Esophagus muscularis mucosa (tissue), 4 donors: ENCODE results near the gene HARBI1. TPM values are rescaled to one million over a fixed set of nuclear protein-coding genes. Genes with fewer than 3 reads are reported as not detected.

ENCODE experiments used
- DNase-seq: peaks from one replicate; pipeline ENCODE4 v3.0.0-alpha.2; 2017; ENCODE audit errors: extremely low spot score
- H3K27ac ChIP-seq, 4 donors: fragments of 200-600 bp; sonication (generic); replicated peaks in 1 of 4; 1 replicate in 3 of 4; 2 replicates in 1 of 4; pipeline ENCODE4 v1.5.1; 2016 to 2019; ENCODE audit warnings: mild to moderate bottlenecking in 1 of 4
- H3K27me3 ChIP-seq, 4 donors: fragments of 200-600 bp; sonication (generic); one replicate each; pipeline versions ENCODE4 v1.5.1 to v1.6.0; 2016 to 2019
- H3K36me3 ChIP-seq, 4 donors: fragments of 200-600 bp; sonication (generic); one replicate each; pipeline ENCODE4 v1.5.1; 2016 to 2019
- H3K4me1 ChIP-seq, 4 donors: fragments of 200-600 bp; sonication (generic); one replicate each; pipeline ENCODE4 v1.5.1; 2016 to 2019
- H3K4me3 ChIP-seq, 4 donors: fragments of 200-600 bp; sonication (generic); 1 replicate in 2 of 4; 2 replicates in 2 of 4; pipeline ENCODE4 v1.5.1; 2016 to 2019; ENCODE audit warnings: mild to moderate bottlenecking in 4 of 4, moderate library complexity in 1 of 4
- H3K9me3 ChIP-seq, 4 donors: fragments of 200-600 bp; sonication (generic); 1 replicate in 3 of 4; 2 replicates in 1 of 4; pipeline ENCODE4 v1.5.1; 2016 to 2019
- CTCF ChIP-seq, 3 experiments: fragments of 200-600 bp in 2 of 3; fragments of 450-650 bp in 1 of 3; sonication (generic) in 2 of 3; IDR thresholded peaks; one replicate each; pipeline ENCODE4 v1.5.1; 2017 to 2019; ENCODE audit warnings: antibody characterized with exemption in 3 of 3, mild to moderate bottlenecking in 2 of 3, moderate library complexity in 1 of 3
- EP300 ChIP-seq: sonication (generic); formaldehyde crosslinking; IDR thresholded peaks from one replicate; pipeline ENCODE4 v1.6.1; 2017; ENCODE audit warnings: antibody characterized with exemption
- POLR2A ChIP-seq: fragments of 450-650 bp; IDR thresholded peaks from one replicate; pipeline ENCODE4 v1.6.1; 2017; ENCODE audit warnings: antibody characterized with exemption, moderate library complexity, mild to moderate bottlenecking, low read depth
- POLR2AphosphoS5 ChIP-seq, 2 donors: sonication (generic); formaldehyde crosslinking; IDR thresholded peaks; one replicate each; pipeline ENCODE4 v1.6.1; 2017; ENCODE audit warnings: antibody characterized with exemption in 2 of 2
- WGBS: methylation state at CpG from one replicate; pipeline ENCODE4 v1.1.5; 2018; 5-methylcytosine and 5-hydroxymethylcytosine counted together
- intact Hi-C: fragments of 100-400 bp; cut with DNase I; formaldehyde crosslinking; loops from one replicate; pipeline ENCODE4 v1.15.1; 2023
- total RNA-seq, 4 donors: library from RNA; depleted of rRNA; stranded (reverse); fragments of >200 nt; gene quantifications; one replicate each; pipeline versions ENCODE4 v1.1.0 to v1.2.1, GENCODE V29; 2016

Gene HARBI1
- total RNA-seq, 4 donors from 2014 or later, result 2.5 to 3.3 (median 3.0) TPM

GRCh38 chr11:46639197-46639839 is 22.3 kb upstream of the HARBI1 start:
- Histone ChIP-seq H3K27me3 (no peaks in the 10 kb centered on the region), H3K4me1 (no peaks in the 10 kb centered on the region), H3K36me3 (peaks cover 3 to 51% (median 31%) of the 10 kb centered on the region in 4 donors), H3K27ac (no peak overlapping the region), H3K4me3 (no peak overlapping the region), H3K9me3 (no peaks in the 10 kb centered on the region)
- WGBS, result 90% methylated on average over 7 of the region's 7 CpGs
- TF ChIP-seq POLR2AphosphoS5 (IDR thresholded peaks at IDR 0.05) (no peak), CTCF (IDR thresholded peaks at IDR 0.05) (no peak), EP300 (no peak), POLR2A (no peak)
- intact Hi-C loops, result no loop called here
- no peak for DNase-seq

GRCh38 chr11:46637546-46637945 is 20.5 kb upstream of the HARBI1 start:
- Histone ChIP-seq H3K27ac (no peak overlapping the region), H3K36me3 (peaks cover 3 to 58% (median 36%) of the 10 kb centered on the region in 4 donors), H3K4me1 (no peaks in the 10 kb centered on the region), H3K4me3 (no peak overlapping the region), H3K9me3 (no peaks in the 10 kb centered on the region), H3K27me3 (no peaks in the 10 kb centered on the region)
- WGBS, result 94% methylated on average over 5 of the region's 5 CpGs
- TF ChIP-seq EP300 (no peak), POLR2A (no peak), POLR2AphosphoS5 (IDR thresholded peaks at IDR 0.05) (no peak), CTCF (IDR thresholded peaks at IDR 0.05) (no peak)
- intact Hi-C loops, result no loop called here
- no peak for DNase-seq

- 89% methylated on average over 5 of the region's 5 CpGs for WGBS
- peaks cover 17 to 65% (median 47%) of the 10 kb centered on the region in 4 donors for H3K36me3 ChIP-seq
- no peaks in the 10 kb centered on the region for H3K9me3 ChIP-seq
- no peaks in the 10 kb centered on the region for H3K4me1 ChIP-seq
- no peak overlapping the region for H3K27ac ChIP-seq
- H3K27me3 ChIP-seq, result no peaks in the 10 kb centered on the region
- H3K4me3 ChIP-seq, result no peak overlapping the region
- no peak for TF ChIP-seq POLR2A
- no peak for TF ChIP-seq EP300
- no peak for TF ChIP-seq CTCF (IDR thresholded peaks at IDR 0.05)
- TF ChIP-seq POLR2AphosphoS5 (IDR thresholded peaks at IDR 0.05), result no peak
- intact Hi-C loops, result no loop called here
- DNase-seq, result no peak
These were observed 18.6 kb upstream of the HARBI1 start for GRCh38 chr11:46635557-46636139.

- intact Hi-C loops, result no loop called here
- Histone ChIP-seq H3K27ac (no peak overlapping the region), H3K4me3 (no peak overlapping the region), H3K36me3 (peaks cover 23 to 75% (median 56%) of the 10 kb centered on the region in 4 donors), H3K27me3 (no peaks in the 10 kb centered on the region), H3K4me1 (peaks cover 0 to 4% (median 0%) of the 10 kb centered on the region in 4 donors), H3K9me3 (no peaks in the 10 kb centered on the region)
- WGBS, result 94% methylated on average over 22 of the region's 22 CpGs
- TF ChIP-seq CTCF (IDR thresholded peaks at IDR 0.05), result no peak
- TF ChIP-seq POLR2A, result no peak
- no peak for TF ChIP-seq POLR2AphosphoS5 (IDR thresholded peaks at IDR 0.05)
- TF ChIP-seq EP300, result no peak
- DNase-seq, result no peak
These were observed 16.5 kb upstream of the HARBI1 start for GRCh38 chr11:46633291-46634217.
